Esophagus (tissue), 2 donors: ENCODE measurements around the gene HHEX. TPM values are rescaled to one million over a fixed set of nuclear protein-coding genes. Genes with fewer than 3 reads are reported as not detected.

Source experiments
- H3K27ac ChIP-seq, 2 donors: one replicate each; pipeline ENCODE4 v1.5.1; 2013; ENCODE audit warnings: low read depth in 2 of 2, mild to moderate bottlenecking in 2 of 2, inconsistent platforms in 1 of 2, low read length in 1 of 2, moderate library complexity in 1 of 2
- H3K27me3 ChIP-seq, 2 donors: one replicate each; pipeline ENCODE4 v1.6.1; 2013; ENCODE audit warnings: low read length in 2 of 2, control low read depth in 1 of 2, mild to moderate bottlenecking in 1 of 2; ENCODE audit not compliant: insufficient read depth in 2 of 2, control insufficient read depth in 1 of 2
- H3K36me3 ChIP-seq, 2 donors: one replicate each; pipeline ENCODE4 v1.6.1; 2013; ENCODE audit warnings: low read length in 1 of 2; ENCODE audit not compliant: control insufficient read depth in 2 of 2, insufficient read depth in 2 of 2
- H3K4me1 ChIP-seq, 2 donors: one replicate each; pipeline ENCODE4 v1.6.1; 2013; ENCODE audit warnings: low read length in 1 of 2; ENCODE audit not compliant: control insufficient read depth in 2 of 2, insufficient read depth in 2 of 2
- H3K4me3 ChIP-seq, 2 donors: one replicate each; pipeline ENCODE4 v1.5.1; 2013; ENCODE audit warnings: low read length in 2 of 2, mild to moderate bottlenecking in 2 of 2, low read depth in 1 of 2, moderate library complexity in 1 of 2
- H3K9me3 ChIP-seq, 2 donors: one replicate each; pipeline ENCODE4 v1.6.1; 2013; ENCODE audit warnings: mild to moderate bottlenecking in 2 of 2, low read depth in 1 of 2, low read length in 1 of 2, moderate library complexity in 1 of 2; ENCODE audit not compliant: control insufficient read depth in 2 of 2, insufficient read depth in 1 of 2
- WGBS, 2 donors: extraction: QIAGEN DNeasy Blood & Tissue Kit; methylation state at CpG; one replicate each; pipeline ENCODE4 v1.1.7; 2013; 5-methylcytosine and 5-hydroxymethylcytosine counted together
- polyA plus RNA-seq, 2 donors: library from polyadenylated mRNA; stranded (reverse); fragments of 200-250 nt; gene quantifications; one replicate each; pipeline ENCODE4 v1.2.3, GENCODE V29; 2013
- donor health status: healthy with polysubstance abuse.
- donor health status: Bipolar disorder and iron deficiency.

The HHEX gene
- polyA plus RNA-seq, 2 donors: 2.1 to 3.4 TPM

DNA sequence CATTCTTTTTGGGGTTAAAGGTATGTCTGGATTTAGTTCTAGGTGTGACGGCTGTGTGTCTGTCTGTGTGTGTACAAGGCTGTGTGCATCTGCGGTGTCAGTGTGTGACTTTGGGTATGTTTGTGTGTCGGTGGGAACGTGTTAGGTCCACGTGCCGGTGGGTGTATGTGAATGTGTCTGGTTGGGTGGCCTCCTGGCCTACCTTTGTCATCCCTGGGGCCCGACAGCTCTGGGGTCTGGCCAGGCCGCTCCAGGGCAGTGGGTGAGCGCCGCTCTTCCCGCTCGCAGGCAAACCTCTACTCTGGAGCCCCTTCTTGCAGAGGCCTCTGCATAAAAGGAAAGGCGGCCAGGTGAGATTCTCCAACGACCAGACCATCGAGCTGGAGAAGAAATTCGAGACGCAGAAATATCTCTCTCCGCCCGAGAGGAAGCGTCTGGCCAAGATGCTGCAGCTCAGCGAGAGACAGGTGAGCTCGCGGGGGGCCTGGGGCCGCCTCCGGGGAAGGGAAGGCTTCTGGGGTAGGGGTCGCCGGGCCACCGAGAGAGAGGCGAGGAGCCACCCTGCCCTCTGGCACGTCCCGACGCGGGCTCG lies 2.4 kb downstream of the HHEX start:
- WGBS, 2 donors: 38 to 40% methylated on average over 34 of the region's 34 CpGs
- peaks cover 0 to 2% of the 10 kb centered on the region in 2 donors for H3K9me3 ChIP-seq
- H3K36me3 ChIP-seq: no peaks in the 10 kb centered on the region
- H3K4me3 ChIP-seq: peak overlapping the region in 1 of 2 donors; percentile 10
- H3K27ac ChIP-seq: peak overlapping the region; percentile 6 to 40
- peaks cover 0 to 10% of the 10 kb centered on the region in 2 donors for H3K4me1 ChIP-seq
- peaks cover 0 to 4% of the 10 kb centered on the region in 2 donors for H3K27me3 ChIP-seq

DNA sequence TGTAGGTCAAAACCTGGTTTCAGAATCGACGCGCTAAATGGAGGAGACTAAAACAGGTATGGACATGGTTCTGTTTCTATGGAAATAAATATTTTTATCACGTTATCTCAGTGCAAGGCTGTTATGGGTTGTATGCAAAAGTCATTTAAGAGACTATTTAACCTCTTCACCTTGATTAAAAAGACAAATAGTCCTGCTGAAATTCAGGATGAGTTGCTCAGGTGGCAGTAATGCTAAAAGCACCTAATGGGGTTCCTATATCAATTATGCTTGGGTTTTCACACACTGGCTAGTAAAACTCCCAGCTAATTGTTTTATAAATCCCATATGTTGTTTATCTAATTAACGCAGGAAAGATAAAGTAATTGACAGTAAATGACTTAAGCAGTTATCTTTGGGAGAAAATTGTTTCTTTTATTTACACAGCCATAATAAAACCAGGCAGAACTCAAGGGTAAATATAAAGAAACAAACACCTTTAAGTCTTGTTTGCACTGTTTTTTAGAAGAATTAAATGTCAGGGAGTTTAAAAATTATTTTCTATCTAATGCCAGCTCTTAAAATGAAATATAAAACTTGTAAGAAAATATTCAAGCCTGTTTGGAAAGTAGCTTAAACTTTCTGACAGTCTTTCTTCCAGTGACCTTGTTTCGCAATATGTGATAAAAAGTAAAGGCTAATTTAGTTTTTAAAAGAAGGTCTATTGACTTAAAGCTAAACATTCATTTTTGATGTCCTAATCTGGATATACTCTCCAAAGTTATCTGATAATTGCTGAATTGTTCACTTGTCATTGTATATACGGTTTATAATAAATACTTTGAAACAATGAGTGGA lies 3.2 kb downstream of the HHEX start:
- H3K4me3 ChIP-seq: peak overlapping the region in 1 of 2 donors; percentile 10
- H3K36me3 ChIP-seq: no peaks in the 10 kb centered on the region
- H3K27me3 ChIP-seq: peaks cover 0 to 4% of the 10 kb centered on the region in 2 donors
- H3K27ac ChIP-seq: no peak overlapping the region
- peaks cover 0 to 2% of the 10 kb centered on the region in 2 donors for H3K9me3 ChIP-seq
- H3K4me1 ChIP-seq: peaks cover 0 to 10% of the 10 kb centered on the region in 2 donors
- 32 to 38% methylated on average over 7 of the region's 7 CpGs for WGBS, 2 donors

GRCh38 chr10:92693534-92693893 lies 3.8 kb downstream of the HHEX start:
- no peak overlapping the region for H3K4me3 ChIP-seq
- peaks cover 0 to 4% of the 10 kb centered on the region in 2 donors for H3K27me3 ChIP-seq
- peaks cover 0 to 10% of the 10 kb centered on the region in 2 donors for H3K4me1 ChIP-seq
- no peak overlapping the region for H3K27ac ChIP-seq
- H3K9me3 ChIP-seq: peaks cover 0 to 2% of the 10 kb centered on the region in 2 donors
- WGBS, 2 donors: 61 to 92% methylated on average over 1 of the region's 1 CpG
- no peaks in the 10 kb centered on the region for H3K36me3 ChIP-seq

DNA sequence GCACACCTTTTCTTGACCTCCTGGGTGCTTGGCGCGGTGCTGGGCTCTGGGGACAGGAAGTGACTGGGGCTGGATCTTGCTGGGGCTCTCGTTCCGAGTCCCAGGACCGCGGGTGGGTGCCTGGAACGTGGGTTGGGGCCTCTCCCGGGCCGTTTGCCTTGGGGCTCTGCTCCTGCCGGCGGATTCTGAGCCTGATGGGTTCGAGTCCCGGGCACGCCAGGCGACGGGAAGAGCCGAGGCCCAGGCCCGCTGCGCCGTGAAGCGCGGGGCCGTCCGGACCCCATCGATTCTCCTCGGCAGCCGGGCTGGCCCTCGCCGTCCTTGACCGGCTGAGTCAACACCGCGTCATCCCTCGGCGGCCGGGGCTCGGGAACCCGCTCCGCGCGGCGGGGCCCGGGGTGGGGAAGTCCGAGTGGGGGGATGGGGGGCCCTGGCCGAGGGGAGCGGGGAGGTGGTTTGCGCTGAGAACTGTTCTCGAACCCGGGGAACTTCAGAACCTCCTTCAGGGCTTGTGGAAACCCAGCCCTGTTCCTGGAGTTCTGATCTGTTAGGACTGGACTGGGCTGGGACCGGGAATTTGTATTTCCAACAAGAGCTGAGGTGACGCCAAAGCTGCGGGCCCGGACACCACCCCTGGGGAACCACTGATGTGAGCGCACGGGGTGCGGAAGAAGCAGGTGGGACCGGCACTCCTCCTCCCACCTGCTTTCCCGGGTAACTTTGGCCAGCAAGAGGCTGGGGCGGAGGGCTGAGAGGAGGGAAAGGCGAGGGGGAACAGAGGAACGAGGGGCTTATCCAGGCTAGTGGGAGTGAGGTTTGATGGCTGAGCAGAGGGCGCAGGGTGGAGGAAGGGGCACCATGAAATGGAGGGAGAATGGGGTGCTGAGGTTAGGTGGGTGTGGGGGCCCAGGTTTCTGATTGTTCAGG lies 6.2 kb downstream of the HHEX start:
- 36 to 48% methylated on average over 60 to 61 of the region's 61 CpGs for WGBS, 2 donors
- H3K4me3 ChIP-seq: no peak overlapping the region
- peaks cover 0 to 6% of the 10 kb centered on the region in 2 donors for H3K27me3 ChIP-seq
- no peaks in the 10 kb centered on the region for H3K36me3 ChIP-seq
- H3K27ac ChIP-seq: no peak overlapping the region
- H3K9me3 ChIP-seq: peaks cover 0 to 2% of the 10 kb centered on the region in 2 donors
- peaks cover 0 to 3% of the 10 kb centered on the region in 2 donors for H3K4me1 ChIP-seq

DNA sequence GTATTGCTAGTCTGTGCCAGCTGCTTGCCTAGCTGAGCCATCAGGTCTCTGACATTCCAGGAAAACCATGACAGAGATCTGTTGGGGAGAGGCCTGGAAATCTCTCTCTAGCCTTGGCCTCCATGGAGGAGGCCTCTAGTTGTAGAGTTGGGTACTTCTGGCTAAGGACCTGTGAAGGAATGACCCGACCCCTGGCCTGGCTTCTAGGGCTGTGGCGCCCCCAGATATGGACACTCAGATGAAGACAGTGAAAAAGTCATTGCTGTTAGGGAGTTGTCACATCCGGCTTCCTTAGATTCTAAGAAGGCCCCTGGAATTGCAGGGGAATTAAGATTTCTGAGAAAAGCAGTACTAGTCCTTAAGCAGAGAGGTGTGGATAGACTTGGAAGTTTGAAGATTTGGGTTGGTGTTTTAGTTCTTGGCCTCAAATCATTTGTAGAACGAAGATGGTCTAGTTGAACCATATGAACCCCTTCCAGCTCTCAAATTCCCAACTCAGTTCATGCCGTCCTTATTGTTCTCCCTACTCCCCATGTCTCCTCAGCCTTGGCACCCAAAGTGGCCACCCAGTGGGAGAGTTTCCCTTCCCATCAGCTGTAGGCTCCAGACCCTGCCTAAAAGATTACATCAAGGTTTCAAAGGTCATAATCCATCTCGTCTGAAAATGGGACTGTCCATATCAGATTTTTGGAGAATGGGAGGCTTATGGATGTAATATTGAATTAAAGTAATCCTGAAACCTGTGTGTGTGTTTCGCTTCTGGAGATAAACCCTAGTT lies 7.0 kb downstream of the HHEX start:
- H3K27me3 ChIP-seq: peaks cover 0 to 6% of the 10 kb centered on the region in 2 donors
- H3K27ac ChIP-seq: no peak overlapping the region
- H3K9me3 ChIP-seq: peaks cover 0 to 2% of the 10 kb centered on the region in 2 donors
- H3K36me3 ChIP-seq: no peaks in the 10 kb centered on the region
- no peak overlapping the region for H3K4me3 ChIP-seq
- whole genome bisulfite sequencing, 2 donors: 77 to 86% methylated on average over 7 of the region's 7 CpGs
- H3K4me1 ChIP-seq: peaks cover 0 to 3% of the 10 kb centered on the region in 2 donors

GRCh38 chr10:92697663-92698511 lies 8.1 kb downstream of the HHEX start:
- 56 to 69% methylated on average over 7 of the region's 7 CpGs for WGBS, 2 donors
- Histone ChIP-seq H3K27me3 (peaks cover 0 to 6% of the 10 kb centered on the region in 2 donors), H3K27ac (no peak overlapping the region), H3K4me1 (no peaks in the 10 kb centered on the region), H3K4me3 (no peak overlapping the region), H3K9me3 (no peaks in the 10 kb centered on the region), H3K36me3 (no peaks in the 10 kb centered on the region)

GRCh38 chr10:92699193-92699517 lies 9.4 kb downstream of the HHEX start:
- Histone ChIP-seq H3K4me3 (peak overlapping the region; percentile 3 to 12), H3K27me3 (peaks cover 0 to 6% of the 10 kb centered on the region in 2 donors), H3K27ac (peak overlapping the region in 1 of 2 donors; percentile 6), H3K9me3 (no peaks in the 10 kb centered on the region), H3K36me3 (no peaks in the 10 kb centered on the region), H3K4me1 (no peaks in the 10 kb centered on the region)
- WGBS, 2 donors: 5 to 6% methylated on average over 3 of the region's 3 CpGs

GRCh38 chr10:92699518-92700381 lies 10.0 kb downstream of the HHEX start:
- peaks cover 0 to 6% of the 10 kb centered on the region in 2 donors for H3K27me3 ChIP-seq
- H3K4me3 ChIP-seq: peak overlapping the region; percentile 3 to 12
- 1 to 3% methylated on average over 32 of the region's 32 CpGs for WGBS, 2 donors

More at GRCh38 chr10:92699518-92700381, 10.0 kb downstream of the HHEX start:
- Histone ChIP-seq H3K4me1 (no peaks in the 10 kb centered on the region), H3K27ac (peak overlapping the region; percentile 4 to 6), H3K36me3 (no peaks in the 10 kb centered on the region), H3K9me3 (no peaks in the 10 kb centered on the region)
